Neuronal stem cell (in vitro differentiated cells): Measurements from ENCODE around the gene TCAIM.
A peak's percentile ranks its signal among the peaks of the same experiment; 100 is the strongest.

Experiments
- DNase-seq: peaks from one replicate; pipeline ENCODE4 v3.0.0-alpha.2; 2013; ENCODE audit warnings: low spot score
- H2AFZ ChIP-seq: one replicate; pipeline ENCODE4 v1.6.1; 2013; ENCODE audit warnings: mild to moderate bottlenecking, low read length, inconsistent platforms
- H2AK5ac ChIP-seq: 2 replicates; pipeline ENCODE4 v1.6.1; 2013; ENCODE audit warnings: low read depth, mild to moderate bottlenecking, inconsistent platforms, low read length, moderate library complexity, mixed read lengths
- H2BK120ac ChIP-seq: 2 replicates; pipeline ENCODE4 v1.6.1; 2013; ENCODE audit warnings: low read depth, mild to moderate bottlenecking, inconsistent platforms, low read length, moderate library complexity, mixed read lengths
- H2BK12ac ChIP-seq: one replicate; pipeline ENCODE4 v1.6.1; 2013; ENCODE audit warnings: low read length, inconsistent platforms
- H2BK15ac ChIP-seq: 2 replicates; pipeline ENCODE4 v1.6.1; 2013; ENCODE audit warnings: mild to moderate bottlenecking, low read length, inconsistent platforms, mixed read lengths
- H2BK5ac ChIP-seq: one replicate; pipeline ENCODE4 v1.6.1; 2013; ENCODE audit warnings: inconsistent platforms, mild to moderate bottlenecking, low read length, moderate library complexity
- H3K14ac ChIP-seq: one replicate; pipeline ENCODE4 v1.6.1; 2013; ENCODE audit warnings: low read length, inconsistent platforms
- H3K18ac ChIP-seq: 2 replicates; pipeline ENCODE4 v1.6.1; 2013; ENCODE audit warnings: low read length, inconsistent platforms
- H3K23ac ChIP-seq: 2 replicates; pipeline ENCODE4 v1.6.1; 2013; ENCODE audit warnings: low read depth, mild to moderate bottlenecking, mixed read lengths, low read length, inconsistent platforms; ENCODE audit not compliant: poor library complexity
- H3K27ac ChIP-seq: replicated peaks from 3 replicates; pipeline ENCODE4 v1.5.1; 2013; ENCODE audit warnings: low read length, inconsistent platforms
- H3K27me3 ChIP-seq, 3 experiments: 2 replicates each; pipeline ENCODE4 v1.6.1; 2013; ENCODE audit warnings: low read length in 3 of 3, mild to moderate bottlenecking in 2 of 3, inconsistent platforms in 1 of 3, low read depth in 1 of 3, mixed read lengths in 1 of 3, moderate library complexity in 1 of 3; ENCODE audit not compliant: control insufficient read depth in 3 of 3, insufficient read depth in 3 of 3
- H3K36me3 ChIP-seq, 2 donors: replicated peaks in 1 of 2; 2 replicates each; pipeline ENCODE4 v1.6.1; 2013; ENCODE audit warnings: low read length in 2 of 2; ENCODE audit not compliant: control insufficient read depth in 2 of 2, insufficient read depth in 2 of 2
- H3K4ac ChIP-seq: 2 replicates; pipeline ENCODE4 v1.6.1; 2013; ENCODE audit warnings: inconsistent platforms, mild to moderate bottlenecking, low read length, moderate library complexity
- H3K4me1 ChIP-seq, 2 donors: 1 replicate in 1 of 2; 2 replicates in 1 of 2; pipeline ENCODE4 v1.6.1; 2013; ENCODE audit warnings: low read length in 2 of 2, low read depth in 1 of 2; ENCODE audit not compliant: control insufficient read depth in 2 of 2, insufficient read depth in 1 of 2
- H3K4me2 ChIP-seq: one replicate; pipeline ENCODE4 v1.6.1; 2013; ENCODE audit warnings: mild to moderate bottlenecking, low read length, inconsistent platforms; ENCODE audit not compliant: insufficient read depth, poor library complexity, severe bottlenecking
- H3K4me3 ChIP-seq, 2 donors: 2 replicates each; pipeline ENCODE4 v1.5.1; 2013; ENCODE audit warnings: low read length in 2 of 2, mild to moderate bottlenecking in 2 of 2, inconsistent platforms in 1 of 2, moderate library complexity in 1 of 2
- H3K79me1 ChIP-seq: one replicate; pipeline ENCODE4 v1.6.1; 2013; ENCODE audit warnings: low read depth, mild to moderate bottlenecking, inconsistent platforms, low read length, moderate library complexity
- H3K9ac ChIP-seq: one replicate; pipeline ENCODE4 v1.6.1; 2013; ENCODE audit warnings: mild to moderate bottlenecking, low read depth, low read length, inconsistent platforms; ENCODE audit not compliant: poor library complexity
- H3K9me3 ChIP-seq, 2 donors: replicated peaks in 1 of 2; 2 replicates each; pipeline versions ENCODE3 to v1.6.1; 2013; ENCODE audit warnings: low read length in 2 of 2, mild to moderate bottlenecking in 2 of 2, inconsistent platforms in 1 of 2, low read depth in 1 of 2, mixed read lengths in 1 of 2, moderate library complexity in 1 of 2; ENCODE audit not compliant: control insufficient read depth in 2 of 2, insufficient read depth in 1 of 2
- H4K8ac ChIP-seq: one replicate; pipeline ENCODE4 v1.6.1; 2013; ENCODE audit warnings: low read depth, mild to moderate bottlenecking, inconsistent platforms, low read length, moderate library complexity
- H4K91ac ChIP-seq: one replicate; pipeline ENCODE4 v1.6.1; 2013; ENCODE audit warnings: low read length, low read depth, mild to moderate bottlenecking, inconsistent platforms; ENCODE audit not compliant: poor library complexity
- WGBS, 2 donors: extraction: QIAGEN DNeasy Blood & Tissue Kit; methylation state at CpG; one replicate each; pipeline ENCODE4 v1.1.7; 2013; ENCODE audit warnings: missing lambda C conversion rate in 2 of 2, mixed read lengths in 1 of 2; ENCODE audit not compliant: insufficient read length in 2 of 2, insufficient replicate concordance in 1 of 2; ENCODE audit errors: extremely low coverage in 2 of 2; 5-methylcytosine and 5-hydroxymethylcytosine counted together

TCAIM gene

DNA sequence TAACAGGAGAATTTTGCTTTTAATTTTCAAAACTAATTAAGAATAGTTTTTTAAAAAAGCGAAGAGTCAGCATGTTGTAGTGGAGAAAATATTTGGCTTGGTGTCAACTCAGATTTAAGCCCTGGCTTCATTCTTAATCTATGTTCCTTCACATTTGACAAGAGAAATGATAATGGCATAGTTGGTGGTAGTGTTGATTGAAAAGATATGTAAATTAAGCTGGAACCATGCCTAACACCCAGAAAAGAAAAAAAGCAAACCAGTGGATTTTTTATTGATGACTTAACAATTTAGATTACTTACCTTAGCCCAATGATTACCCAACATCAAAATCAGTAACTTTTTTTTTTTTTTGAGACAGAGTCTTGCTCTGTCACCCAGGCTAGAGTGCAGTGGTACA, 27.4 kb downstream of the TCAIM start:
- H2AFZ ChIP-seq: no peak overlapping the region
- no peak overlapping the region for H3K9ac ChIP-seq
- no peaks in the 10 kb centered on the region for H3K79me1 ChIP-seq
- H4K91ac ChIP-seq: no peak overlapping the region
- no peak overlapping the region for H3K4me3 ChIP-seq
- H4K8ac ChIP-seq: no peak overlapping the region
- WGBS, 2 donors: no CpG with 5 or more reads among the region's 1 CpG
- no peak overlapping the region for H2AK5ac ChIP-seq
- no peak overlapping the region for H3K4me2 ChIP-seq
- H3K36me3 ChIP-seq: peaks cover 0 to 15% of the 10 kb centered on the region in 2 donors
- H3K4ac ChIP-seq: no peak overlapping the region
- H3K27ac ChIP-seq: no peak overlapping the region
- no peak overlapping the region for H3K14ac ChIP-seq
- no peak overlapping the region for H3K18ac ChIP-seq
- no peaks in the 10 kb centered on the region for H3K27me3 ChIP-seq
- H2BK120ac ChIP-seq: no peak overlapping the region
- H3K9me3 ChIP-seq: peaks cover 0 to 1% of the 10 kb centered on the region in 2 donors
- H3K4me1 ChIP-seq: no peaks in the 10 kb centered on the region
- H2BK5ac ChIP-seq: no peak overlapping the region
- H2BK15ac ChIP-seq: no peak overlapping the region
- no peak for DNase-seq
- no peak overlapping the region for H2BK12ac ChIP-seq
- no peak overlapping the region for H3K23ac ChIP-seq

DNA sequence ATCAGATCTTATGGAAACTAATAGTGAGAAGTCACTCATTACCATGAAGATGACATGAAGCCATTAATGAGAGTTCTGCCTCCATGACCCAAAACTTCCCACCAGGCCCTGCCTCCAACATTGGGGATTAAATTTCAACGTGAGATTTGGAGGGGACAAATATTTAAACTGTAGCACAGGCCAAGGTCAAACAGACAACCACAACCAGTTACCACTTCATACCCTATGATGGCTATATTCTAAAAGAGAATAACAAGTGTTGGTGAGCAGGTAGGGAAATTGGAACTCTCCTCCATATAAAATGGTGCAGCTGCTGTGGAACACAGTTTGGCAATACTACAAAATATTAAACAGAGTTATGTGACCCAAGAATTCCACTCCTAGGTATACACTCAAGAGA, 36.9 kb downstream of the TCAIM start:
- no peak overlapping the region for H4K91ac ChIP-seq
- no peak overlapping the region for H3K4me2 ChIP-seq
- H3K79me1 ChIP-seq: no peaks in the 10 kb centered on the region
- no peaks in the 10 kb centered on the region for H3K4me1 ChIP-seq
- H2BK120ac ChIP-seq: no peak overlapping the region
- no peak overlapping the region for H4K8ac ChIP-seq
- no peak overlapping the region for H2BK5ac ChIP-seq
- no CpG with 5 or more reads among the region's 1 CpG for WGBS, 2 donors
- H2BK15ac ChIP-seq: no peak overlapping the region
- H3K14ac ChIP-seq: no peak overlapping the region
- no peak overlapping the region for H3K4me3 ChIP-seq
- no peak overlapping the region for H3K4ac ChIP-seq
- no peak for DNase-seq
- no peak overlapping the region for H3K27ac ChIP-seq
- peaks cover 0 to 12% of the 10 kb centered on the region in 2 donors for H3K9me3 ChIP-seq
- H3K27me3 ChIP-seq: no peaks in the 10 kb centered on the region
- H3K9ac ChIP-seq: no peak overlapping the region
- H2BK12ac ChIP-seq: no peak overlapping the region
- H3K23ac ChIP-seq: no peak overlapping the region
- no peak overlapping the region for H3K18ac ChIP-seq
- H3K36me3 ChIP-seq: peaks cover 0 to 11% of the 10 kb centered on the region in 2 donors
- H2AFZ ChIP-seq: no peak overlapping the region
- H2AK5ac ChIP-seq: no peak overlapping the region

DNA sequence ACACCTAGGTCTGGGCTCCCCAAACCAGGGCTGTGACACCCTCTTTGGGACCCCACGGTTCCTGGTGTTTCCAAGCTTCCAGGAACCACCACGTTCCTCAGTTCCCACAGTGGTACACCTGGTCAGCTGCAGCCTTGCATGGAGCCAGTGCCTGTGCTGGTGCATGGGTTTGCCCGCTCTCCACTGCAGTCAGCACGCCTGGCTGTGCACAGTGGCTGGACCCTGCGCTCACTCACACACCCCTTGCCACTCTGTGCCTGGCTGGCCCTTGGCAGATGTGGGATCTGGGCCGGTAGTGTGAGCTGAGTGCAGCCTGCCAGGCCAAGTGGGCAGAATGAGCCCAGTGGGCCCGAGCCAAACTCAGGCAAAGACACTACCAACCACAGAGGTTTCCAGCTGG, 48.8 kb downstream of the TCAIM start:
- H3K18ac ChIP-seq: no peak overlapping the region
- peaks cover 13 to 14% of the 10 kb centered on the region in 2 donors for H3K9me3 ChIP-seq
- peak overlapping the region; percentile 27 for H3K9ac ChIP-seq
- H2BK15ac ChIP-seq: no peak overlapping the region
- peak overlapping the region; percentile 68 for H3K23ac ChIP-seq
- no peak overlapping the region for H4K91ac ChIP-seq
- WGBS, 2 donors: no CpG with 5 or more reads among the region's 7 CpGs
- H3K79me1 ChIP-seq: no peaks in the 10 kb centered on the region
- no peak overlapping the region for H3K4ac ChIP-seq
- no peak overlapping the region for H2BK5ac ChIP-seq
- H3K4me2 ChIP-seq: no peak overlapping the region
- no peaks in the 10 kb centered on the region for H3K36me3 ChIP-seq
- H2AFZ ChIP-seq: no peak overlapping the region
- H4K8ac ChIP-seq: no peak overlapping the region
- DNase-seq: no peak
- H2BK120ac ChIP-seq: no peak overlapping the region
- peak overlapping the region in 1 of 2 donors; percentile 52 for H3K4me3 ChIP-seq
- no peaks in the 10 kb centered on the region for H3K4me1 ChIP-seq
- H3K27me3 ChIP-seq: no peaks in the 10 kb centered on the region
- H3K27ac ChIP-seq: no peak overlapping the region
- H2BK12ac ChIP-seq: no peak overlapping the region
- H2AK5ac ChIP-seq: no peak overlapping the region
- no peak overlapping the region for H3K14ac ChIP-seq

DNA sequence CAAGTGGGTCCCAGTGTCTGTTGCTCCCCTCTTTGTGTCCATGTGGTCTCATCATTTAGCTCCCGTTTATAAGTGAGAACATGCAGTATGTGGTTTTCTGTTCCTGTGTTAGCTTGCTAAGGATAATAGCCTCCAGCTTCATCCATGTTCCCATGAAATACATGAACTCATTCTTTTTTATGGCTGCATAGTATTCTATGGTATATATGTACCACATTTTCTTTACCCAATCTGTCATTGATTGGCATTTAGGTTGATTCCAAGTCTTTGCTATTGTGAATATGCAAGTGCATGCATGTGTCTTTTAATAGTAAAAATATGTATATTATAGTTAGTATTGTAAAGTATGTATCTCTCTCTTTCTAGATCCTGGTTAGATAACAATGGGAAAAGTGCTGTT, 53.9 kb downstream of the TCAIM start:
- no peak overlapping the region for H2BK120ac ChIP-seq
- H3K23ac ChIP-seq: no peak overlapping the region
- peaks cover under 1 to 3% of the 10 kb centered on the region in 2 donors for H3K9me3 ChIP-seq
- H3K14ac ChIP-seq: no peak overlapping the region
- no peak overlapping the region for H3K27ac ChIP-seq
- peaks cover 0 to 5% of the 10 kb centered on the region in 2 donors for H3K36me3 ChIP-seq
- no peak overlapping the region for H4K8ac ChIP-seq
- H3K4ac ChIP-seq: no peak overlapping the region
- H2BK5ac ChIP-seq: no peak overlapping the region
- H3K9ac ChIP-seq: no peak overlapping the region
- DNase-seq: no peak
- no CpG with 5 or more reads among the region's 1 CpG for WGBS, 2 donors
- no peak overlapping the region for H3K4me2 ChIP-seq
- no peak overlapping the region for H2AK5ac ChIP-seq
- H3K27me3 ChIP-seq: no peaks in the 10 kb centered on the region
- no peak overlapping the region for H2BK12ac ChIP-seq
- H4K91ac ChIP-seq: no peak overlapping the region
- H3K4me3 ChIP-seq: no peak overlapping the region
- no peak overlapping the region for H2AFZ ChIP-seq
- peaks cover 0 to 10% of the 10 kb centered on the region in 2 donors for H3K4me1 ChIP-seq
- H2BK15ac ChIP-seq: no peak overlapping the region
- H3K18ac ChIP-seq: no peak overlapping the region
- H3K79me1 ChIP-seq: no peaks in the 10 kb centered on the region
